Measurements from ENCODE around the gene PLIN3.
"Not testable (repeated sequence)": the region's sequence is repeated elsewhere in the genome, so short reads cannot be mapped to it uniquely, and the experiment has no call there.

DNA sequence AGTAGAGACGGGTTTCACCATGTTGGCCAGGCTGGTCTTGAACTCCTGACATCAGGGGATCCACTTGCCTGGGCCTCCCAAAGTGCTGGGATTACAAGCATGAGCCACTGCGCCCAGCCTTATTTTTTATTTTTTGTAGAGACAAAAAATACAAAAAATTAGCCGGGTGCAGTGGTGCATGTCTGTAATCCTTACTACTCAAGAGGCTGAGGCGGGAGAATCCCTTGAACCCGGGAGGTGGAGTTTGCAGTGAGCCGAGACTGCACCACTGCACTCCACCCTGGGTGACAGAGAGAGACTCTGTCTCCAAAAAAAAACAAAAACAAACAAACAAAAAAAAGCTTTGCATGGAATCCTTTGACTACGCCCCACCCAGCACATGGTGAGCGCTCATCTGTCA is 14.0 kb downstream of the PLIN3 start:
- TF ChIP-seq, protein P1, sequence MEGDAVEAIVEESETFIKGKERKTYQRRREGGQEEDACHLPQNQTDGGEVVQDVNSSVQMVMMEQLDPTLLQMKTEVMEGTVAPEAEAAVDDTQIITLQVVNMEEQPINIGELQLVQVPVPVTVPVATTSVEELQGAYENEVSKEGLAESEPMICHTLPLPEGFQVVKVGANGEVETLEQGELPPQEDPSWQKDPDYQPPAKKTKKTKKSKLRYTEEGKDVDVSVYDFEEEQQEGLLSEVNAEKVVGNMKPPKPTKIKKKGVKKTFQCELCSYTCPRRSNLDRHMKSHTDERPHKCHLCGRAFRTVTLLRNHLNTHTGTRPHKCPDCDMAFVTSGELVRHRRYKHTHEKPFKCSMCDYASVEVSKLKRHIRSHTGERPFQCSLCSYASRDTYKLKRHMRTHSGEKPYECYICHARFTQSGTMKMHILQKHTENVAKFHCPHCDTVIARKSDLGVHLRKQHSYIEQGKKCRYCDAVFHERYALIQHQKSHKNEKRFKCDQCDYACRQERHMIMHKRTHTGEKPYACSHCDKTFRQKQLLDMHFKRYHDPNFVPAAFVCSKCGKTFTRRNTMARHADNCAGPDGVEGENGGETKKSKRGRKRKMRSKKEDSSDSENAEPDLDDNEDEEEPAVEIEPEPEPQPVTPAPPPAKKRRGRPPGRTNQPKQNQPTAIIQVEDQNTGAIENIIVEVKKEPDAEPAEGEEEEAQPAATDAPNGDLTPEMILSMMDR (conservative IDR thresholded peaks at IDR 0.05; ENCODE audit: low read length) = not testable (repeated sequence)
- not testable (repeated sequence) for TF ChIP-seq EZH2phosphoT487 (IDR thresholded peaks at IDR 0.05; ENCODE audit: borderline replicate concordance, low read depth, low read length)
